Fibroblast of lung (primary cell): ENCODE results near the gene OFD1. TPM values are rescaled to one million over a fixed set of nuclear protein-coding genes. Genes with fewer than 3 reads are reported as not detected.

Experiments used
- DNase-seq, 2 donors: peaks; one replicate each; pipeline versions ENCODE4 v3.0.0 to v3.0.0-alpha.2; 2010; ENCODE audit warnings: low read depth in 2 of 2
- H2AFZ ChIP-seq: 2 replicates; pipeline ENCODE4 v1.5.1; 2012; ENCODE audit warnings: low read length, control low read depth, inconsistent platforms
- H3K27ac ChIP-seq: 2 replicates; pipeline ENCODE4 v1.5.1; 2011; ENCODE audit warnings: low read length, control low read depth; ENCODE audit not compliant: insufficient read depth
- H3K27me3 ChIP-seq: 2 replicates; pipeline ENCODE4 v1.5.1; 2011; ENCODE audit warnings: mild to moderate bottlenecking, low read length; ENCODE audit not compliant: control insufficient read depth, insufficient read depth
- H3K36me3 ChIP-seq: 2 replicates; pipeline ENCODE4 v1.5.1; 2011; ENCODE audit warnings: low read length; ENCODE audit not compliant: control insufficient read depth, insufficient read depth
- H3K4me1 ChIP-seq: 2 replicates; pipeline ENCODE4 v1.5.1; 2011; ENCODE audit warnings: low read length; ENCODE audit not compliant: control insufficient read depth, insufficient read depth; ENCODE audit errors: extremely low read depth
- H3K4me2 ChIP-seq: 2 replicates; pipeline ENCODE4 v1.5.1; 2011; ENCODE audit warnings: low read length, control low read depth; ENCODE audit not compliant: insufficient read depth; ENCODE audit errors: extremely low read depth
- H3K4me3 ChIP-seq, 4 experiments: fragments of 200-600 bp in 1 of 4; sonication (generic) in 1 of 4; replicated peaks in 1 of 4; 2 replicates each; pipeline ENCODE4 v1.5.1; 2011 to 2016; ENCODE audit warnings: low read length in 4 of 4, low read depth in 3 of 4, mild to moderate bottlenecking in 3 of 4, control low read depth in 2 of 4, inconsistent platforms in 1 of 4, mixed read lengths in 1 of 4; ENCODE audit not compliant: insufficient read depth in 1 of 4; ENCODE audit errors: control extremely low read depth in 1 of 4
- H3K79me2 ChIP-seq: 2 replicates; pipeline ENCODE4 v1.5.1; 2012; ENCODE audit warnings: mild to moderate bottlenecking, low read length, inconsistent platforms; ENCODE audit not compliant: control insufficient read depth, insufficient read depth
- H3K9ac ChIP-seq: 2 replicates; pipeline ENCODE4 v1.5.1; 2011; ENCODE audit warnings: mild to moderate bottlenecking, low read length, control low read depth; ENCODE audit not compliant: insufficient read depth
- H3K9me3 ChIP-seq: 2 replicates; pipeline ENCODE4 v1.5.1; 2012; ENCODE audit warnings: low read depth, low read length; ENCODE audit not compliant: control insufficient read depth, insufficient read depth
- H4K20me1 ChIP-seq: 2 replicates; pipeline ENCODE4 v1.5.1; 2011; ENCODE audit warnings: low read length; ENCODE audit not compliant: control insufficient read depth, insufficient read depth; ENCODE audit errors: extremely low read depth
- CTCF ChIP-seq, 2 donors: IDR thresholded peaks in 1 of 2; conservative IDR thresholded peaks in 1 of 2; 1 replicate in 1 of 2; 2 replicates in 1 of 2; pipeline ENCODE4 v1.5.1; 2011 to 2012; ENCODE audit warnings: low read length in 2 of 2, control low read depth in 1 of 2, inconsistent platforms in 1 of 2, low read depth in 1 of 2, mild to moderate bottlenecking in 1 of 2
- EZH2 ChIP-seq: IDR thresholded peaks from 2 replicates; pipeline ENCODE4 v1.5.1; 2012; ENCODE audit warnings: low read length, control low read depth, mild to moderate bottlenecking; ENCODE audit errors: missing control alignments
- polyA plus RNA-seq, 2 donors: library from polyadenylated mRNA; depleted of rRNA in 1 of 2; stranded (reverse) in 1 of 2; unstranded in 1 of 2; fragments of >200 nt; gene quantifications; 2 replicates each; pipeline ENCODE4 v1.2.1, GENCODE V29; 2011 to 2012; ENCODE audit warnings: missing spikeins in 1 of 2
- total RNA-seq: library from RNA; depleted of rRNA; stranded (reverse); fragments of >200 nt; gene quantifications from 2 replicates; pipeline ENCODE4 v1.2.1, GENCODE V29; 2014

Gene OFD1
- total and polyA plus RNA-seq, 2 donors (not counting 1 experiment from before 2014, with no cell fraction given), result 7.6 to 15.5 TPM

- TF ChIP-seq EZH2 (no peak), CTCF (conservative IDR thresholded peaks at IDR 0.05 in 1 of 2, IDR thresholded peaks at IDR 0.05 in 1 of 2; ENCODE audit: low read depth in 1 of 2, low read length in 2 of 2) (no peak)
- Histone ChIP-seq H3K79me2 (no peaks in the 10 kb centered on the region), H3K9ac (no peak overlapping the region), H3K4me3 (no peak overlapping the region), H3K36me3 (peaks cover 2% of the 10 kb centered on the region), H2AFZ (no peak overlapping the region), H3K27ac (no peak overlapping the region), H3K9me3 (no peaks in the 10 kb centered on the region), H4K20me1 (no peaks in the 10 kb centered on the region), H3K4me2 (no peak overlapping the region), H3K4me1 (peaks cover 1% of the 10 kb centered on the region), H3K27me3 (no peaks in the 10 kb centered on the region)
- DNase-seq, result no peak
Observed at GRCh38 chrX:13752646-13753045, 18.1 kb downstream of the OFD1 start.

GRCh38 chrX:13754765-13755164 is 20.2 kb downstream of the OFD1 start:
- Histone ChIP-seq H3K79me2 (no peaks in the 10 kb centered on the region), H3K27ac (no peak overlapping the region), H3K9me3 (no peaks in the 10 kb centered on the region), H2AFZ (no peak overlapping the region), H3K4me3 (no peak overlapping the region), H4K20me1 (no peaks in the 10 kb centered on the region), H3K36me3 (peaks cover 1% of the 10 kb centered on the region), H3K4me1 (no peaks in the 10 kb centered on the region), H3K9ac (no peak overlapping the region), H3K4me2 (no peak overlapping the region), H3K27me3 (no peaks in the 10 kb centered on the region)
- no peak for DNase-seq
- TF ChIP-seq EZH2 (no peak), CTCF (conservative IDR thresholded peaks at IDR 0.05 in 1 of 2, IDR thresholded peaks at IDR 0.05 in 1 of 2; ENCODE audit: low read depth in 1 of 2, low read length in 2 of 2) (no peak)

GRCh38 chrX:13755254-13755653 is 20.7 kb downstream of the OFD1 start:
- Histone ChIP-seq H4K20me1 (no peaks in the 10 kb centered on the region), H3K36me3 (no peaks in the 10 kb centered on the region), H3K9me3 (no peaks in the 10 kb centered on the region), H3K9ac (no peak overlapping the region), H3K27me3 (no peaks in the 10 kb centered on the region), H3K4me3 (no peak overlapping the region), H2AFZ (no peak overlapping the region), H3K27ac (no peak overlapping the region), H3K79me2 (no peaks in the 10 kb centered on the region), H3K4me2 (no peak overlapping the region), H3K4me1 (no peaks in the 10 kb centered on the region)
- TF ChIP-seq EZH2 (no peak), CTCF (conservative IDR thresholded peaks at IDR 0.05 in 1 of 2, IDR thresholded peaks at IDR 0.05 in 1 of 2; ENCODE audit: low read depth in 1 of 2, low read length in 2 of 2) (no peak)
- DNase-seq, result no peak
